Putamen (tissue), 1 donor: Measurements from ENCODE around the gene KHDRBS1.
"Not testable (repeated sequence)": the region's sequence is repeated elsewhere in the genome, so short reads cannot be mapped to it uniquely, and the experiment has no call there.

Source experiments
- DNase-seq: peaks from one replicate; pipeline ENCODE4 v3.0.0-alpha.2; 2016; ENCODE audit warnings: low spot score

KHDRBS1 gene

DNA sequence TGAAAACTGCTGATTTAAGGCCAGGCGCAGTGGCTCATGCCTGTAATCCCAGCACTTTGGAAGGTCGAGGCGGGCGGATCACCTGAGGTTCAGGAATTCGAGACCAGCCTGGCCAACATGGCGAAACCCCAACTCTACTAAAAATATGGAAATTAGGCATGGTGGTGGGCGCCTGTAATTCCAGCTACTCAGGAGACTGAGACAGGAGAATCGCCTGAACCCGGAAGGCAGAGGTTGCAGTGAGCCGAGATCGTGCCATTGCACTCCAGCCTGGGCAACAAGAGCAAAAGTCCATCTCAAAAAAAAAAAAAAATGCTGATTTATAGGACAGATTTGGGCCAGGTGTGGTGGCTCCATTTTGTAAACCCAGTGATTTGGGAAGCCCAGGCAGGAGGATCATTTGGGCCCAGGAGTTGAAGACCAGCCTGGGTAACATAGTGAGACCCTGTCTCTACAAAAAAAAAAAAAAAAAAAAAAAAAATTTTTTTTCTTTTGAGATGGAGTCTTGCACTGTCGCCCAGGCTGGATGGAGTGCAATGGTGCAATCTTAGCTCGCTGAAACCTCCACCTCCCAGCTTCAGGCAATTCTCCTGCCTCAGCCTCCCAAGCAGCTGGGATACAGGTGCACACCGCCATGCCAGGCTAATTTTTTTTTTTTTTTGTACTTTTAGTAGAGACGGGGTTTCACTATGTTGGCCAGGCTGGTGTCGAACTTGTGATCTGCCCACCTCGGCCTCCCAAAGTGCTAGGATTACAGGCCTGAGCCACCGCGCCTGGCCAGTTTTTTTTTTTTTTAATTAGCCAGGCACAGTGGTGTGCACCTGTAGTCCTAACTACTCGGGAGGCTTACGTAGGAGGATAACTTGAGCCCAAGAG lies 52.2 kb downstream of the KHDRBS1 start:
- DNase-seq = not testable (repeated sequence)

DNA sequence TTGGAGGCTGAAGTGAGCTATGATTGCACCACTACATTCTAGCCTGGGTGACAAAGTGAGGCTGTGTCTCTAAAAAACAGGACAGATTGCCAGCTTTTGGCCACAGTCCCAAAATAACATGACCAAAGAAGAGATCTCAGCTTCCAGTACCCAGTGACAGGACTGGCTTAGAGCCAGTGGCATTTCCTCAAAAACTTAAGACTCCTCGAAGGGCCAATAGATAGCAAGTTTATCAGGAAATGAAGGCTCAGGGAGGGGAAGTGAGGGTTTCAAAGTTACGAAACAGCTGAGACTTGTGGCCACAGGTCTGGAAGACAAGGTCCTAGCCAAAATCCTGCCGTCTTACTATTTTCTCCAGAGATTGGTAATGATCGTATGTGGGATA lies 52.8 kb downstream of the KHDRBS1 start:
- peak; percentile 71 for DNase-seq

DNA sequence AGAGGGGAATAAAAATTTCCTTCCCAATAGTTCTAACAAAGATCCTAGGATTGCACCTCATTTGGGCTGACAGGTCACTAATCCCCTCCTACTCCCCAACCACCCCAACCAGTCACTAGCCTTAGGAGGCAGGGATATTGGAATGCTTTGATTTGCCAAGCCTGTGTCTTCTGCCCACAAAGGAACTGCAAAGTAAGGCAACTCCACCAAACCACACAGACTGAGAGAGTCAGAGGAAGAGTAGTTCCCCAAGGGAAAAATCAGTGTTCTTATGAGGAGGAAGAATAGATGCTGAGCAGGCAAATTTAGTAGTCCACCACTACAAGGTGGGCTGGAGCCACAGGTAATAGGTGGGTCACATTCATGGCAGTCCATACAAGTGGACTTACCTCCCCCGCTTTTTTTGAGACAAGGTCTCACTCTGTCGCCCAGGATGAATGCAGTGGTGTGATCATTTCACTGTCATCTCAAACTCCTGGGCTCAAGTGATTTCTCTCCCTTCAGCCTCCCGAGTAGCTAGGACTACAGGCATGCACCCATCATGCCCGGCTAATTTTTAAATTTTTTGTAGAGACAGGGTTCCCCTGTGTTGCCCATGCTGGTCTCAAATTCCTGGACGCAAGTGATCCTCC lies 55.4 kb downstream of the KHDRBS1 start:
- DNase-seq = no peak

DNA sequence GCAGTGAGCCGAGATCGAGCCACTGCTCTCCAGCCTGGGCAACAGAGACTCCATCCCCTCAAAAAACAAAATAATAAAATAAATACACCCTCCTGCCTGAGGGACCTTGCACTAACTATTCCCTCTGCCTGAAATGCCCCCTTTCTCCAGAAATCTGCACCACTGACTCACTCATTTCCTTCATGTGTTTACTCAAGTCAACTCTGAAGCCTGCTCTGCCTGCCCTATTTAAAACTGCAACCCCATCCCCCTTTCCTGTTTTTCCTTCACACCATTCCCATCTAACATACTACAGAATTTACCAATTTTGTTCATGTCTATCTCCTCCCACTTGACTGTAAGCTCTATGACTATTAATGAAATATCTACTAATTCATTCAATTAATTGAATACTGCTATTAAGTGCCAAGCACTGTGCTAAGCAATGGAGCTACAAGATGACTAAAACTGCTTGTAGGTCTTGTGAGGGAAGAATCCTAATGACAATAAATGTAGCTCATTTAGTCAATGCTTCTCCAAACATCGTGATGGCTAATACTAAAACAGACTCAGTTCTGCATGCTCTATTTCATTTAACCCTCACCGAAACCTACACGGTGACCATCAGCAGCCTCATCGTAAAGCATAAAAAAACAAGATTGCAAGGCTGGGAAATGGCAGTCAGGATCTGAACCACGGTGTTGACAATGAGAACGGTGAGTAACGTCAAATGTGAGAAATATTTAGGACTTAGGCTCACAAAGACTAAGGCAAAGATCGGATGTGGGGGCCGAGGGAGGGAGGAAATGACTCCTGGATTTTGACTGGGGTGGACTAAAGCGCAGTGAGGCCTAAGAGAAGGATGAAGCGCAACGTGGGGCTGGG lies 58.3 kb downstream of the KHDRBS1 start:
- DNase-seq = no peak

DNA sequence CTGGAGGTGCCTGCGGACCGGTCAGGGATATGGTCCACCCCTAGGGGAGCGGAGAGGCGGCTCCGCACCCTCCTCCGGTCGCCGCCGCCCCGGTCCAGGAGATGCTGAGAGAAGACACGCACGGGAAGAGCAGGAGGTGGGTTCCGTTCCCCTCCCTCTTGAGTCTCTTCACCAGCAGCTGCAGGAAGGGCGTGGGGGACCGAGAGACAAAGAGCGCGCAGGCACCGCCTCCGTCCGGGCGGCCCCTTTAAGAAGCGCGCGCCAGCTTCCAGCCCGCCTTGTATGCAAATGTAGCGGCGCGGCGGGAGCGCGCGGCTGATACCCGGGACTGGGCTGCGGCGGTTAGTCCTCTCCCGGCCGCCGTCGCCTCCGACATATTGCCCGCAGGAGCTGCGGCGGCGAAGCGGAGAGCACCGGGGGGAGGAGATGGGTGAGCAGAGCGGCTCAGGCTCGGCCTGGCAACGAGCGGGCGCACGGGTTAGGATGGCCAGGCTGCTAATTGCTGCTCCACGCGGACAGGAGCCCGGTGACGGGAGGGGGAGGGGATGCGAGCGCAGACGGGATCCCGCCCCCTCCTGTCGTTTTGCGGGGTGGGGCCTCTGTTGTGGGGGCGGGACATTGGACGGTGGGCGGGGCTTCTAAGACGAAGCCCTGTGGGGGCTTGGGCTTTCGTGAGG lies 59.1 kb downstream of the KHDRBS1 start, which contains the start of gene TMEM39B:
Gene TMEM39B (plus strand): TSS at position 318 of the 677 bp plus-strand sequence. CDS start 109 bp downstream, at position 427.
- DNase-seq = peak; percentile 96

DNA sequence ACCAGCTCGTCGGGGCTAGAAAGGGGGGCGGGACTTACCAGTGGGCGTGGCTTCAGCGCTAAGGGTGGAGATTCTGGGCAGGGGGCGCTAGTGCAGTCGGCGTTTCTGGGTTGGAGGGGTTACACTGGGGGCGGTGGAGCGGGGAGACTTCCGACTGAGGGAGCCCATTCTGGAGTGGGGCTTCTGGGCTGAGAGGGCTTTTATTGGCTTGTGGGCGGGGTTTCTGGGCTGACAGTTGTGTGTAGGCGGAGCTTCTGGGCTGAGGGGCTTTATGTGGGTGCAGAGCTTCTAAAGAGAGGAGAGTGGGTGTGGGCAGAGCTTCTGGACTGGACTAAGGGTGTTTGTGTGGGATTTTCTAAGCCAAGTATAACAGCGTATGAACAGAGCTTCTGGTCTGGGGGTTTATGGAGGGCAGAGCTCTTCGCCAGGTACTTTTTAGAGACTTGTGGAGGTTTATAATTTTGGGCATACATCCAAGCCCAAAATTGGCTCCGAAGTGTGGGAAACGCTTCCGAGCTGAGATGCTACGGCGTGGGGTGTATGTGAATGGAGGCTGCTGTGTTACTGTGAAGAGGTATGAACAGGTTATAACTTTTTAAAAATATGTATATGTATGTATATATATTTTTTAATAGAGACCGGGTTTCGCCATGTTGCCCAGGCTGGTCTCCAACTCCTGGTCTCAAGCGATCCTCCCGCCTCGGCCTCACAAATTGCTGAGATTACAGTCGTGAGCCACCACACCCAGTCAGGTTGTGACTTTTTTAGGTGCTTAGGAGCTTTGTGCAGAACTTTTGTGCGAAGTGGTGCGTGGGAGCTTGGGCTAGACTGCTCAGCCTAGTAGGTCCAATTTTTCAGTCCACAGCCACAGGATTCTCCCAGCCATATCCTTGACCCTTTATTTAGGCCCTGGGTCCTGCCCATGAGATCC lies 59.9 kb downstream of the KHDRBS1 start:
- DNase-seq = no peak

DNA sequence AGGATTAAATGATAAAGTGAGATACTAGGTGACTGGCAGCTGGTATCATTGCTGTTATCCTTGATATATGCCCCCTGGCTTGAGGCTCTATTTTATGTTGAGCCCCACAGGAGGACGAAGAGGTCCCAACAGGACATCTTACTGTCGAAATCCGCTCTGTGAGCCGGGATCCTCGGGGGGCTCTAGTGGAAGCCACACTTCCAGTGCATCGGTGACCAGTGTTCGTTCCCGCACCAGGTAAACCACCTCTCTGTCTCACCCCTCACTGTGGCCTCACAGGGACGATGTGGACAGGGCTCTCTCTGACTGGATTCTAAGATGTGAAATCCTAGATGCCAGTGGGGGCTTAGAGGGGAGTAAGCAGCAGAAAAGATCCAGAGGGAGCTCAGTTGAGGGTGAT lies 61.2 kb downstream of the KHDRBS1 start:
- DNase-seq = no peak

DNA sequence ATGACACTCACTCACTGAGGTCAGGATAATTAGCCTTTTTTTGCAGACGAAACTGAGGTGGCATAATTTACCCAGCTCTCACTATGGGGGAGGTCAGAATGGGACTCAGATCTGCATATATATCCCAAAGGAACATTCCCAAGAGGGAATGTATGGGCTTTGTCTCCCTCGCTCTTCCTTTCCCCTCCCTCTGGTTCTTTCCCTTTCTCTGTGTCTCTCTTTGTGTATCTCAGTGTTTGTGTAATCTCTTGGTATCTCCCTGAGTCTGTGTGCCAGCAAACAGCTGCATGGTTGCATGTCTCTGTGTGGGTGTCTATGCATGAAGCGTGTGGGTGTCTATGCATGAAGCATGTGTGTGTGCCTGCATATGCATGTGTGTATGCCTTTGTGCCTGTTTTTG lies 63.8 kb downstream of the KHDRBS1 start:
- peak; percentile 23 for DNase-seq

DNA sequence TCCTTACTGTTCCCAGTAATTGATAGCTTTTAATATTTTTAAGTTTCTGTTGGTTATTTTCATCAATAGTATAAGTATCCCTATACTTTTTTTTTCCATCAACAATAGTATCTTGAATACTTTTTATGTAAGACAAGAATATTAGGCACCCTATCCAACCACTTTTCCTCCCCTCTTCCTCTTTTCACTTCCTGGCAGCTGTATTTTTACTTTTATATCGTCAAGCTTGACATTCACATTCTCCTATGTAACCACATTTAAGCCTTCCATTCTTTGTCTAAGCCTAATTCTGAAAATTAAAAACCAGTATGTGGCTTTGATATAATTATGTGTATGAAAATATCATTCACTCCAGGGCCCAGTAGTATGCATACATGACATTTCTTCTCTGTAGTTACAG lies 68.4 kb downstream of the KHDRBS1 start:
- DNase-seq = no peak

DNA sequence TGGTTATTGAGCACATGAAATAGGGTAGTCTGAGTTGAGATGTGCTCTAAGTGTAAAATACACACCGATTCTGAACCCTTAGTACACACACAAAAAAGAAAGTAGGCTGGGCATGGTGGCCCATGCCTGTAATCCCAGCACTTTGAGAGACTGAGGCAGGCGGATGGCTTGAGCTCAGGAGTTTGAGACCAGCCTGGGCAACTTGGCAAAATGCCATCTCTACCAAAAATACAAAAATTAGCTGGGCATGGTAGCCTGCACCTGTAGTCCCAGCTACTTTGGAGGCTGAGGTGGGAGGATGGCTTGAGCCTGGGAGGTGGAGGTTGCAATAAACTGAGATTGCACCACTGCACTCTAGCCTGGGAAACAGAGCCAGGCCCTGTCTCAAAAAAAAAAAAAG lies 72.7 kb downstream of the KHDRBS1 start:
- not testable (repeated sequence) for DNase-seq

DNA sequence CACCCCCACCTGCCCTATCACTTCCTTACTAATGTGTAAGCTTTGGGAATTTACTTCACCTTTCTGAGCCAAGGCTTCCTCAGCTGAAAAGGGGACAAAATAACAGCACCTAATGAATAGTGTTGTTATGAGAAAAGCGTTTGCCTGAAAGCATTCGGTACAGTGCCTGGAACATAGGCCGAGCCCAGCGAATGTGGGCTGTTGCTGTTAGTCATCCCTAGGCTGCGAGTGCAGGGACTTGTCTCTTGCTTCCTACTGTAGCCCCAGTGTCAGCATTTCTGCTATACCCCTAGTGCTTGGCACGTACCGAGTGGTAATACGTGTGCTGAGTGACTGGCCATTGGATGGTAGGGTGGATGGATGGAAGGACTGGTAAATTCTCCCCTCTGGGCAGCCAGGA lies 77.5 kb downstream of the KHDRBS1 start:
- DNase-seq = no peak

DNA sequence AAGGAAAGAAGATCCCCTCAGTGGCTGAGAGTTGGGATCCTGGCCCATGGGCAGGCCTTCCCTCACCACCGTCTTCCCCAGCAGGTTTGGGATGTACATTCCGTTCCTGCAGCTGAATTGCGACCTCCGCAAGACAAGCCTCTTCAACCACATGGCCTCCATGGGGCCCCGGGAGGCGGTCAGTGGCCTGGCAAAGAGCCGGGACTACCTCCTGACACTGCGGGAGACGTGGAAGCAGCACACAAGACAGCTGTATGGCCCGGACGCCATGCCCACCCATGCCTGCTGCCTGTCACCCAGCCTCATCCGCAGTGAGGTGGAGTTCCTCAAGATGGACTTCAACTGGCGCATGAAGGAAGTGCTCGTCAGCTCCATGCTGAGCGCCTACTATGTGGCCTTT lies 77.9 kb downstream of the KHDRBS1 start:
- no peak for DNase-seq
